Endothelial cell of umbilical vein (primary cell): ENCODE results near the gene NCMAP. TPM values are rescaled to one million over a fixed set of nuclear protein-coding genes. Genes with fewer than 3 reads are reported as not detected.

Source experiments
- BruUV-seq: library from RNA; stranded (reverse); fragments of 400-500 nt; replicated peaks from 2 replicates; lab custom pipeline; 2021; lab: Mats Ljungman, UMichigan
- CTCF ChIA-PET: fragments of 300-600, 350-600 bp; sonication (Branson Sonifier 250); formaldehyde crosslinking; loops from one replicate; lab custom pipeline; 2021; ENCODE audit warnings: antibody characterized with exemption, inconsistent platforms; lab: Charles Lee
- POLR2A ChIA-PET: fragments of 300-600, 350-600 bp; sonication (Branson Sonifier 250); formaldehyde crosslinking; loops from one replicate; lab custom pipeline; 2021; ENCODE audit warnings: antibody characterized with exemption, inconsistent platforms; lab: Charles Lee
- DNase-seq: peaks from one replicate; pipeline ENCODE4 v3.0.0-alpha.2; 2011; ENCODE audit warnings: low read depth, low spot score
- FAIRE-seq: peaks from 2 replicates; lab custom pipeline; 2011; peaks lifted over from hg19 to GRCh38; lab: Jason Lieb, UNC
- H2AFZ ChIP-seq: 2 replicates; pipeline ENCODE4 v1.6.0; 2012; ENCODE audit warnings: low read depth, low read length, control low read depth, inconsistent platforms
- H3K27ac ChIP-seq: 2 replicates; pipeline ENCODE4 v1.5.1; 2011; ENCODE audit warnings: low read depth, mild to moderate bottlenecking, control low read depth, low read length, moderate library complexity; ENCODE audit not compliant: insufficient read depth
- H3K27me3 ChIP-seq, 2 experiments: 2 replicates each; pipeline versions ENCODE4 v1.6.0 to v1.6.1; 2011; ENCODE audit warnings: low read length in 2 of 2, mixed read lengths in 1 of 2; ENCODE audit not compliant: control insufficient read depth in 2 of 2, insufficient read depth in 2 of 2
- H3K36me3 ChIP-seq, 2 experiments: 2 replicates in 1 of 2; 3 replicates in 1 of 2; pipeline ENCODE4 v1.5.1; 2011; ENCODE audit warnings: low read length in 2 of 2, mild to moderate bottlenecking in 1 of 2, moderate library complexity in 1 of 2; ENCODE audit not compliant: control insufficient read depth in 2 of 2, insufficient read depth in 2 of 2; ENCODE audit errors: extremely low read depth in 1 of 2
- H3K4me1 ChIP-seq: 3 replicates; pipeline ENCODE4 v1.5.1; 2011; ENCODE audit warnings: mild to moderate bottlenecking, low read length; ENCODE audit not compliant: control insufficient read depth, insufficient read depth; ENCODE audit errors: extremely low read depth
- H3K4me2 ChIP-seq: 2 replicates; pipeline ENCODE4 v1.6.1; 2011; ENCODE audit warnings: low read length, control low read depth, mixed read lengths; ENCODE audit not compliant: insufficient read depth
- H3K4me3 ChIP-seq, 3 experiments: fragments of 200-600 bp in 1 of 3; sonication (generic), shearing (Covaris generic) in 1 of 3; replicated peaks in 1 of 3; 2 replicates each; pipeline ENCODE4 v1.5.1; 2011 to 2016; ENCODE audit warnings: control low read depth in 3 of 3, low read length in 3 of 3, mild to moderate bottlenecking in 2 of 3, inconsistent platforms in 1 of 3, low read depth in 1 of 3, moderate library complexity in 1 of 3; ENCODE audit not compliant: insufficient read depth in 1 of 3
- H3K79me2 ChIP-seq: 2 replicates; pipeline ENCODE4 v1.6.0; 2012; ENCODE audit warnings: low read length, inconsistent platforms; ENCODE audit not compliant: control insufficient read depth, insufficient read depth
- H3K9ac ChIP-seq: replicated peaks from 2 replicates; pipeline ENCODE3; 2011; ENCODE audit warnings: low read length, control low read depth; ENCODE audit not compliant: insufficient read depth; ENCODE audit errors: extremely low read depth
- H3K9me1 ChIP-seq: replicated peaks from 3 replicates; pipeline ENCODE4 v1.6.0; 2011; ENCODE audit warnings: mild to moderate bottlenecking, low read length; ENCODE audit not compliant: control insufficient read depth, insufficient read depth; ENCODE audit errors: extremely low read depth
- H3K9me3 ChIP-seq: replicated peaks from 2 replicates; pipeline ENCODE4 v1.5.1; 2012; ENCODE audit warnings: low read length, inconsistent platforms; ENCODE audit not compliant: control insufficient read depth, insufficient read depth
- H4K20me1 ChIP-seq: replicated peaks from 2 replicates; pipeline ENCODE3; 2011; ENCODE audit warnings: mild to moderate bottlenecking, low read length; ENCODE audit not compliant: control insufficient read depth, insufficient read depth; ENCODE audit errors: extremely low read depth
- EZH2 ChIP-seq: IDR thresholded peaks from 2 replicates; pipeline ENCODE4 v1.6.1; 2012; ENCODE audit warnings: borderline replicate concordance, low read depth, mild to moderate bottlenecking, moderate library complexity, low read length, inconsistent platforms; ENCODE audit not compliant: severe bottlenecking
- FOS ChIP-seq: IDR thresholded peaks from 2 replicates; pipeline ENCODE4 v1.6.1; 2011; ENCODE audit warnings: mild to moderate bottlenecking, low read length, moderate library complexity, borderline replicate concordance; ENCODE audit not compliant: insufficient read depth
- GATA2 ChIP-seq: IDR thresholded peaks from 2 replicates; pipeline ENCODE4 v1.7.0; 2011; ENCODE audit warnings: low read depth, mild to moderate bottlenecking, moderate library complexity, mixed read lengths, low read length; ENCODE audit not compliant: insufficient read length, insufficient read depth
- JUN ChIP-seq: IDR thresholded peaks from 2 replicates; pipeline ENCODE4 v1.6.1; 2011; ENCODE audit warnings: borderline replicate concordance, low read depth; ENCODE audit not compliant: insufficient read length, insufficient read depth
- MYC ChIP-seq: IDR thresholded peaks from one replicate; pipeline ENCODE4 v1.6.1; 2011; ENCODE audit warnings: mild to moderate bottlenecking, low read depth, low read length
- POLR2A ChIP-seq: IDR thresholded peaks from 2 replicates; pipeline ENCODE4 v1.6.1; 2012; ENCODE audit warnings: low read depth, mild to moderate bottlenecking, control low read depth, low read length
- POLR2AphosphoS5 ChIP-seq: IDR thresholded peaks from 2 replicates; pipeline ENCODE4 v1.6.1; 2012; ENCODE audit warnings: low read depth, mild to moderate bottlenecking, control low read depth, low read length, moderate library complexity; ENCODE audit not compliant: insufficient read depth
- dilution Hi-C: fragments of 300-500 bp; cut with MboI; formaldehyde crosslinking; loops from one replicate; pipeline ENCODE4 v1.15.0; 2019; ENCODE audit warnings: low sequenced_read_pairs; ENCODE audit not compliant: extremely low pct_ligation_motif_present
- intact Hi-C: fragments of 100-400 bp; cut with micrococcal nuclease; formaldehyde crosslinking; loops from one replicate; pipeline ENCODE4 v1.10.0; 2022
- polyA plus RNA-seq, 4 experiments: library from polyadenylated mRNA; depleted of rRNA in 3 of 4; stranded (reverse) in 3 of 4; unstranded in 1 of 4; fragments of >200 nt; gene quantifications; 2 replicates each; pipeline versions ENCODE4 v1.2.1 to v1.2.3, GENCODE V29; 2011 to 2012; ENCODE audit warnings: missing spikeins in 1 of 4
- total RNA-seq: library from RNA; stranded (reverse); gene quantifications from 2 replicates; pipeline ENCODE4 v1.2.3, GENCODE V29; 2021
- TF ChIP-seq, protein P1 (sequence below): IDR thresholded peaks from 2 replicates; pipeline ENCODE4 v1.6.1; 2011; ENCODE audit not compliant: insufficient read depth, insufficient read length
- TF ChIP-seq, protein P2 (sequence below), 2 donors: IDR thresholded peaks; 1 replicate in 1 of 2; 2 replicates in 1 of 2; pipeline ENCODE4 v1.5.1; 2011; ENCODE audit warnings: low read length in 2 of 2, mild to moderate bottlenecking in 2 of 2, moderate library complexity in 2 of 2, control low read depth in 1 of 2, inconsistent platforms in 1 of 2, low read depth in 1 of 2; ENCODE audit not compliant: insufficient read depth in 1 of 2; ENCODE audit errors: extremely low read depth in 1 of 2

The NCMAP gene
- total and polyA plus RNA-seq, 2 donors (not counting 3 experiments of a cell fraction or from before 2014, with no cell fraction given) = not detected

- CTCF ChIA-PET = interaction anchor here (1.0 to 3.0 kb wide), 3 partner anchors 9 to 397 kb away, joined by 3 to 17 read pairs (median 3); no protein-coding TSS in a partner anchor
- no peak overlapping the region for H3K4me3 ChIP-seq
- no peaks in the 10 kb centered on the region for H3K9me3 ChIP-seq
- dilution Hi-C loops = no loop called here
- BruUV-seq = no TSS peak
- POLR2A ChIA-PET = no interaction called here
- intact Hi-C loops = no loop called here
- H3K9me1 ChIP-seq = no peaks in the 10 kb centered on the region
- no peak overlapping the region for H2AFZ ChIP-seq
- H4K20me1 ChIP-seq = no peaks in the 10 kb centered on the region
- no peak overlapping the region for H3K27ac ChIP-seq
- FAIRE-seq (no peak), DNase-seq (no peak)
- no peaks in the 10 kb centered on the region for H3K4me1 ChIP-seq
- no peak overlapping the region for H3K4me2 ChIP-seq
- peaks cover 2 to 3% of the 10 kb centered on the region in 2 experiments for H3K27me3 ChIP-seq
- H3K79me2 ChIP-seq = no peaks in the 10 kb centered on the region
- H3K9ac ChIP-seq = no peak overlapping the region
- H3K36me3 ChIP-seq = no peaks in the 10 kb centered on the region
- no peak for TF ChIP-seq JUN
- TF ChIP-seq EZH2 = no peak
- TF ChIP-seq, protein P1, sequence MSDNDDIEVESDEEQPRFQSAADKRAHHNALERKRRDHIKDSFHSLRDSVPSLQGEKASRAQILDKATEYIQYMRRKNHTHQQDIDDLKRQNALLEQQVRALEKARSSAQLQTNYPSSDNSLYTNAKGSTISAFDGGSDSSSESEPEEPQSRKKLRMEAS = no peak
- TF ChIP-seq FOS = no peak
- no peak for TF ChIP-seq MYC
- no peak for TF ChIP-seq GATA2
- no peak for TF ChIP-seq POLR2A
- TF ChIP-seq POLR2AphosphoS5 = no peak
- TF ChIP-seq, protein P2, sequence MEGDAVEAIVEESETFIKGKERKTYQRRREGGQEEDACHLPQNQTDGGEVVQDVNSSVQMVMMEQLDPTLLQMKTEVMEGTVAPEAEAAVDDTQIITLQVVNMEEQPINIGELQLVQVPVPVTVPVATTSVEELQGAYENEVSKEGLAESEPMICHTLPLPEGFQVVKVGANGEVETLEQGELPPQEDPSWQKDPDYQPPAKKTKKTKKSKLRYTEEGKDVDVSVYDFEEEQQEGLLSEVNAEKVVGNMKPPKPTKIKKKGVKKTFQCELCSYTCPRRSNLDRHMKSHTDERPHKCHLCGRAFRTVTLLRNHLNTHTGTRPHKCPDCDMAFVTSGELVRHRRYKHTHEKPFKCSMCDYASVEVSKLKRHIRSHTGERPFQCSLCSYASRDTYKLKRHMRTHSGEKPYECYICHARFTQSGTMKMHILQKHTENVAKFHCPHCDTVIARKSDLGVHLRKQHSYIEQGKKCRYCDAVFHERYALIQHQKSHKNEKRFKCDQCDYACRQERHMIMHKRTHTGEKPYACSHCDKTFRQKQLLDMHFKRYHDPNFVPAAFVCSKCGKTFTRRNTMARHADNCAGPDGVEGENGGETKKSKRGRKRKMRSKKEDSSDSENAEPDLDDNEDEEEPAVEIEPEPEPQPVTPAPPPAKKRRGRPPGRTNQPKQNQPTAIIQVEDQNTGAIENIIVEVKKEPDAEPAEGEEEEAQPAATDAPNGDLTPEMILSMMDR (IDR thresholded peaks at IDR 0.05; ENCODE audit: extremely low read depth in 1 of 2, insufficient read depth in 1 of 2, low read depth in 1 of 2, low read length in 2 of 2) = no peak
Measured at GRCh38 chr1:24596401-24596880, 40.6 kb downstream of the NCMAP start.
